Activated CD8-positive, alpha-beta memory T cell treated with anti-CD3 and anti-CD28 coated beads for 48 hours (primary cell): Measurements from ENCODE around the gene RCOR2.
"Not testable (repeated sequence)": the region's sequence is repeated elsewhere in the genome, so short reads cannot be mapped to it uniquely, and the experiment has no call there.

Source experiments
- DNase-seq, 3 experiments: peaks; one replicate each; pipeline ENCODE4 v3.0.0-alpha.2; 2020; ENCODE audit warnings: low read depth in 2 of 3, low spot score in 2 of 3

Gene RCOR2

GRCh38 chr11:63879598-63880402 is 37.2 kb downstream of the RCOR2 start:
- DNase-seq: no peak

DNA sequence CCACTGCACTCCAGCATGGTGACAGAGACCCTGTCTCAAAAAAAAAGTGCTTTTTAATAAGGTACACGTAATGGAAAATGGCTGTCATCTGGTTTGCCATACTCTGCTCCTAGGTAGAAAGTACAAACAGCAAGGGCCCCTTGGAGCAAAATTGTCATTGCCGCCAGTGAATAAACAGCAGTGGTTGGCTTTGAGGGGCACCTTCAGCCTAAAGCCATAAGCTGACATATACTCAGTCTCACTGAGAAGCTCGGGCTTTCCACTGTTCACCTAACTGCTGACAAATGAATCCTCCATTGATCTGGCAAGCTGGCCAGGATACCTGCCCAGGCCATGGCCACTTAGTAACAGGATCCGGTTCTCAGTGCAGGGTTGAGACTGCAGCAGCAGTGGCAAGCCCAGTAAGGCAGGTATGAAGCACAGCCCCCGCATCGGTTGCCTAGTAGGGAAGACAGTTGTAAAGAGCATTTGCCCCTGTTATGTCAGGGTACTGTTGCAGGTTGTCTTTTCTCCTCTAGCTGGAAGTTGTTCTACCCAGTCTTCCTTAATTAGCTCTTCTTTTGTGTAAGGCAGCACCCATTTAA is 39.2 kb downstream of the RCOR2 start:
- no peak for DNase-seq

GRCh38 chr11:63876616-63877015 is 40.3 kb downstream of the RCOR2 start:
- no peak for DNase-seq

DNA sequence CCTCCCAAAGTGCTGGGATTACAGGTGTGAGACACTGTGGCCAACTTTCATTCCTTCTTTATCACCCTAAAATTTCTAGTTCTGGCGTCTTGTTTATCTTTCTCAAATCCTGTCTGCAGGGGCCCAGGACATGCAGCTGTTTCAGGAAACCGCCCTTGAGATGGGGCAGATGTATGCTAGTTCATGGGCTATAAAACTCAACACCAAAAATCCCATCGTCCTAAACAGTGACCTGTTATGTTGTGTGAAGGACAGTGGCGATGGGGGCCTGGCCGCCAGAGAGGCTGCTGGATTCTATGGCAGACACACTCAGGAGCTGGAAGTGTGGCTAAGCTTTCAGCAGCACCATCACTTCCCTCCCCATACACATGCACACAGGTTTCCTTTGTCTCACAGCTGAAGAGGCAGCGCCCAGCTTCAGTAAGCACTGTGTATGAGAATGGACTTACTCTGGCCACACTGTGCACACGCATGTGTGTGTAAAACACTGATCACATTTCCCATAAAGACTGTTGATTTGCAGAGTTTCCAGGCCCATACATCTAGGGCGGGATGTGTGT is 41.4 kb downstream of the RCOR2 start:
- DNase-seq: no peak

DNA sequence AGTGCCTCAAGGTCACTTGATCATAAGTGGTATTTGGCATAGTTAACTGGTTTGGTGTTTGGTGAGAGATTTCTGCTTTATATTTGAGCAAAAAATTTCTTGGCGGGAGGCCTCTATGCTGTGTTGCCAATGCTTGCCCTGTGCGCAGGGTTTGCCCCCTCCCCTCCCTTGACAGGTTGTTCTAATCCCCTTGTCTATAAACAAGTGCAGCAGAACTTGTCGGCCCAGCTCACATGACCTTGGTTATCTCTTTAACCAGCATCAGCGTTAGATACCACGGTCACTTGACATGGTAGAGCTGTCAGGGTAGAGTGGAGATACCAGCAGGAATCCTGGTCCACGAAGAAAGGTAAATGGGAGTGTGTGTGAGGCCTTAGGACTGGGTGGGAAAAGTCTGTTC is 42.5 kb downstream of the RCOR2 start:
- no peak for DNase-seq

- no peak for DNase-seq
Measured at GRCh38 chr11:63873311-63873710, 43.7 kb downstream of the RCOR2 start.

GRCh38 chr11:63872800-63873197 is 44.2 kb downstream of the RCOR2 start:
- no peak for DNase-seq

GRCh38 chr11:63871962-63872799 is 44.8 kb downstream of the RCOR2 start:
- DNase-seq: no peak

DNA sequence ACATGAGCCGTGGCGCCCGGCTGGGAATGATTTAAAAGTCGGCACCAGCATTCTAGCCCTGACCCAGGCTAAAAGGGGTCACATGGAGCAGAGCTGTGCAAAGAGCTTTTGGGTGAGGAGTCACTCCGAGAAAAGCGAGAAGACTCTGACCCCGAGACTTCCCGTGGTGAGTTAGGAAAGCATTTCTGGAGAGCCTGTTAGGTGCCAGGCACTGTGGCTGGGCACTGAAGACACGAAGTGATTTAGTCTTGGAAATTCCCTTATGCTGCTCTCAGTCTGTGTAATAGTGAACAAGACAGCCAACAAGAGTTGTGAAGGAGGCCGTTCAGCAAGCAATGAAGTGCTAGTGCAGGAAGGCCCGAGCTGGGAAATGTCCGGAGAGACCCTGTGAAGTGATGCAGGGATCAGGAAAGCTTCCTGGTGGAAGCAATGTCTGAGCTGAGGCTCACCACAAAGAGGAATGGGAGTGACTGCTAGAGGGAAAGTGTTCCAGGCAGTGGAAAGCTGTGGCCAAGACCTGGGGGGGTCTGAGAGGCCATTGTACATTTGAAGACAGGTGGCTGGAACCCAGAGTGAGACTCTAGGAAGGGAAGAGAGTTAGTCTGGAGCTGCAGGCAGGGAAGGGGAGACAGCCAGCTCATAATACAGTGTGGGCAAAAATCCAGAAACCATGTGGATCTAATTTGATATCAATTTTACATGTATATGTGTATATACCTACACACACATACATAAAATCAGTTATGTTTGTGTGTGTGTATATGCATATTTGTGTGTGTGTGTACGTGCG is 46.4 kb downstream of the RCOR2 start:
- DNase-seq: no peak

DNA sequence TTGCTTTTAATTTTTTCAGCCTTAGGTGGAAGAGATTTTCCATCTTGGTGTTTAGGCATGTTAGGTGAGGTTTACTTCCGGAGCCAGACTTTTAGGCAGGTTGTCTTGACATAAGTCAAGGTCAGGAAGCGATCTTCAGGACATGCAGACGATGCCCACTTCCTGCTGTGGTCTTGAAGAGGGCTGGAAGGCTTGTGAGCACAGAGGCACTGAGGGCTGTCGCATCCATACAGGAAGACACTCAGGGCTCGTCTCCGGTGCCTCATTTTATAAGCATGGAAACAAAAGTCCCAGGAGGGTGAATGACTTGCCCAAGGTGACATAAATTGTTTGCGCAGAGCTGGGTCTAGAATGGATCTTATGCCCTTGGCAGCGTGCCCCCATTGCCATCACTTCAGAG is 47.3 kb downstream of the RCOR2 start:
- no peak for DNase-seq

DNA sequence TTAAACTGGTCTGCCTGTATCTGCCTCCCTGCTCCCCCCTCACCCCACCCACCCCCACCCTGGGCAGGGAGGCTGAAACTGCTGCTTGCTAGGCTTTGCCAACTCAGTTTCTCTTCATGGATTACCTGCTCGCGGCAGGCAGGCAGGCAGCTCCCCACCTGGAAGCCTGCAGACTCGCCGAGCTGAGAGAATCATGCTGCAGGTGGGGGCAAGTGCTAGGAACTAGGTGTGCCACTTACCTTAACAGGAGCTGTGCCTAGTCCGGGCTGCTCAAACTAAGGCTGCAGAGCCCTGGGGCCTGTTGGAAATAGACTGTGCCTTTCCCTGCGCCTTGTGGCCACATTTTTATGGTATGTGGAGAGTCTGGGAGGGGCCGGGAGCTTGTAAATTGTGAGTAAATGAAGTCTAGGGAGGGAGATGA is 47.8 kb downstream of the RCOR2 start:
- DNase-seq: no peak

DNA sequence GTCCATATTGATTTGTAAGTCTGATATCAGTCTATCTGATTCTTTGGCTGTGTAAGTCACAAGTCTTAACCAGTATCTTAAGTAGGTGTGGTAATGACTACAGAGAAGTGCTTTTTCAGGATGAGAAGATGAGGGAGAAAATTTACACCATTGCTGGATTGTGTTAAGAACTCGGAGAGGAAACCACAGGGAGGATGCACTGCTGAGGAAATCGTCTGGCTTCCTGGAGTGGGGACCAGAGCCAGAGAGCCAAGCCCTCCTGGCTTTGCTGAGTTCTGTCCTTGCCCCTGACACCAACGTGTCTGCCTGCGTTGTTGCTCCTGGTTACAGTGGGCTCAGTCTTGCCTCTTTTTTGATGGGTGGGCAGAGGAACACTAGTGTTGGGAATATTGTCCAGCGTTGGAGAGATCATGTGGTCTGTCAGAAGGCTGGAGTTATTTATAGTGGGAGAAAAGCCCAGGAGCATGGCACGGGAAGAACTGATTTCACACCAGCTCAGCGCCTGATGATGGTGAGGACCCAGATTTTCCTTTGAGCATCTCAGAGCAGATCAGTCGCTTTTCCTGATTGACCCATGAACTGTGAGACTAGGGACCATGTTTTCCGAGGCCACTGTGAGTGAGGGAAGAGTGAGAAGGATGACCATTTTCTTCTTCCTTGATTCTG is 48.4 kb downstream of the RCOR2 start:
- no peak for DNase-seq

DNA sequence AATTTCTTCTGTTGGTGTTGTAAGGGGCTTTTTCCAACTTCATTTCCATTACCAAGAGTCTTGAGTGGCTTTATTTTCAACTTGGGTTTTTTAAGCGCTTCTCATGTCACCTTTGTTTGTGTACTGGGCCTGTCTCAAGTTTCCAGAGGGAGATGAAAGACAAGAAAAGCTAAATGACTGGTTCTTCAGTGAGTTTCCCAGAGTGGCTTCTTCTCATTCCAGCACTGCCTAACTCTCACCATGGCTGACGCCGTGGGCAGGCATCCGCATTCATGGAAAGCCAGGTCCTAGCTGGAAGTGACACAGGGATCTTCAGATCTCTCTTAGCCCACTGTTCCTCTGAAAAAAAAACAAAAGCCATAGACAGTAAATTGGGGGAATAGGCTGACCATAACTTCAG is 49.5 kb downstream of the RCOR2 start:
- no peak for DNase-seq

- peak in 2 of 3 experiments; percentile 20 to 55 for DNase-seq
Measured at GRCh38 chr11:63866211-63866610, 50.8 kb downstream of the RCOR2 start.

DNA sequence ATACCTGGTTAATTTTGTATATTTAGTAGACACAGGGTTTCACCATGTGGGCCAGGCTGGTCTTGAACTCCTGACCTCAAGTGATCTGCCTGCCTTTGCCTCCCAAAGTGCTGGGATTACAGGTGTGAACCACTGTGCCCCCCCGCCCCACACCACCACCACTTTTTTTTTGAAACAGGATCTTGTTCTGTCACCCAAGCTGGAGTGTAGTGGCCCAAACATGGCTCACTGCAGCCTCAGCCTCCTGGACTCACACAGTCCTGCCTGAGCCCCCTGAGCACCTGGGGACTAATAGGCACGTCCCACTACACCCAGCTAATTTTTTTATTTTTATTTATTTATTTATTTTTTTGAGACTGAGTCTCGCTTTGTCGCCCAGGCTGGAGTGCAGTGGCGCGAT is 53.3 kb downstream of the RCOR2 start:
- DNase-seq: not testable (repeated sequence)

- no peak for DNase-seq
Measured at GRCh38 chr11:63862923-63863322, 54.0 kb downstream of the RCOR2 start.
